NCI-H345 treated with DMSO at 0.1 percent for 48 hours (cell line): ENCODE data around the gene ELFN1.

Experiments used
- DNase-seq: peaks from one replicate; lab custom pipeline; 2025; ENCODE audit not compliant: unreplicated experiment; lab: John Stamatoyannopoulos, UW

Gene ELFN1

GRCh38 chr7:1779445-1779844 lies 109.4 kb downstream of the ELFN1 start:
- DNase-seq, result no peak

GRCh38 chr7:1781369-1781768 lies 111.3 kb downstream of the ELFN1 start:
- DNase-seq, result no peak

GRCh38 chr7:1785839-1786238 lies 115.8 kb downstream of the ELFN1 start:
- no peak for DNase-seq

- DNase-seq, result no peak
Measured at GRCh38 chr7:1787241-1787640, 117.2 kb downstream of the ELFN1 start.

GRCh38 chr7:1787681-1788235 lies 117.7 kb downstream of the ELFN1 start:
- DNase-seq, result no peak

GRCh38 chr7:1794888-1795542 lies 124.9 kb downstream of the ELFN1 start:
- no peak for DNase-seq
